Nephron (organoid): ENCODE data around the gene FCRL6.

Source experiments
- H3K27ac Mint-ChIP-seq, 3 experiments: 2 replicates each; pipeline ENCODE4 v1.8.0; 2020; ENCODE audit warnings: mixed read lengths in 3 of 3, mild to moderate bottlenecking in 2 of 3, moderate library complexity in 1 of 3
- H3K27me3 Mint-ChIP-seq: 2 replicates; pipeline ENCODE4 v1.8.0; 2021; ENCODE audit warnings: low read depth, mild to moderate bottlenecking, moderate library complexity, mixed read lengths
- H3K36me3 Mint-ChIP-seq: 2 replicates; pipeline ENCODE4 v1.8.0; 2020; ENCODE audit warnings: low read depth, mixed read lengths
- H3K4me1 Mint-ChIP-seq: 2 replicates; pipeline ENCODE4 v1.8.0; 2020; ENCODE audit warnings: mixed read lengths
- H3K4me3 Mint-ChIP-seq, 3 experiments: 2 replicates each; pipeline ENCODE4 v1.8.0; 2020; ENCODE audit warnings: mild to moderate bottlenecking in 3 of 3, mixed read lengths in 3 of 3, moderate library complexity in 2 of 3
- H3K9me3 Mint-ChIP-seq: 2 replicates; pipeline ENCODE4 v1.8.0; 2020; ENCODE audit warnings: mixed read lengths
- CTCF ChIP-seq, 3 experiments: fragments of 200-600 bp; sonication (generic); IDR thresholded peaks; one replicate each; pipeline ENCODE4 v1.5.0; 2021; ENCODE audit warnings: antibody characterized with exemption in 3 of 3; ENCODE audit not compliant: unreplicated experiment in 3 of 3

The FCRL6 gene

GRCh38 chr1:159864262-159864661 lies 62.1 kb downstream of the FCRL6 start:
- Mint-ChIP-seq H3K9me3 (no peaks in the 10 kb centered on the region), H3K36me3 (no peaks in the 10 kb centered on the region), H3K27me3 (peaks cover 12% of the 10 kb centered on the region), H3K4me1 (peaks cover 21% of the 10 kb centered on the region), H3K27ac (peak overlapping the region; percentile 1 to 27 (median 4)), H3K4me3 (no peak overlapping the region)
- no peak for TF ChIP-seq CTCF (IDR thresholded peaks at IDR 0.05; ENCODE audit: unreplicated experiment in 3 of 3)
